Posterior cingulate gyrus (tissue), 11 donors: ENCODE results near the gene SLC2A4.

Experiments used
- DNase-seq, 10 donors: peaks; one replicate each; pipeline versions ENCODE4 v3.0.0 to v3.0.0-alpha.2; 2020 to 2021; ENCODE audit warnings: mixed read lengths in 3 of 10
- intact Hi-C: fragments of 100-400 bp; cut with DNase I; formaldehyde crosslinking; loops from one replicate; pipeline ENCODE4 v1.15.1; 2023

The SLC2A4 gene

DNA sequence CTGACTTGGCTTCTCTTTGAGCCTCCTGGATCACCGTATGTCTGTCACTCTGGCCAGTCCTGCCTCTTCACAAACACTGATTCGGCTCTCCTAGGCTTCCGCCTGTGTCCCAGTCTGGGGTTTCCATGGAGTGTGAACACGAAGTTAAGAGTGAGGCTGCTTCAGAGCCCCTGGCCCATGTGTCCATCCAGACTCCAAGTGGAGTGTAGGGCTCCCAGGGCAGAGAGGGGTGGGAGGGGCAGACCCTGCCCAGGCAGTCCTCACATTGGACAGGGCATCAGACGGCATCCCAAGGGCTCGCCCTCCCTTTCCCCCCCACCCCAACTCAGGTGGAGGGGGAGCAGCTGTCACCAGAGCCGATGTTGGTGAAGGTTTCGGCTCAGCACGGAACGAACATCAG is 37.7 kb upstream of the SLC2A4 start:
- DNase-seq = peak in 2 of 10 donors; percentile 34 to 64
- intact Hi-C loops = loop anchor here (1.0 kb wide), 1 partner anchor 7 kb away; the partner anchor contains the start of gene CTDNEP1

DNA sequence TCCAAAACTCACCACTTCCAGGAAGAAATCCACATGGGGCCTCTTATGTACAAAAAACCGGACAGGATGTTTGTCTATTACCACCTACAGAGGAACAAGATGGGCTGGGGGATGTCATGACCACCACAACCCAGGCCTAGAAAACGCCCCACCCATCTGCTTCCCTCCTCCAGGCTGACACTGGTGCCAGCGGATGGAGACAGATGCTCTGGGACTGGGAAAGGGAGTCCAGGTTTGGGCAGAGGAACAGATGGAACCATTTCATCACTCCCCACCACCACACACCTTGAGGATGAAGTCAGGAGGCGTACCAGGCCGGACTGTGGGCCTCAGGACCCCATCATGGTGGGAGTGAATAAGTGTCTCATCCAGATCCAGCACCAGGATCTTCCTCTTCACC is 34.7 kb upstream of the SLC2A4 start:
- peak in 2 of 10 donors; percentile 41 to 63 for DNase-seq
- intact Hi-C loops = no loop called here

DNA sequence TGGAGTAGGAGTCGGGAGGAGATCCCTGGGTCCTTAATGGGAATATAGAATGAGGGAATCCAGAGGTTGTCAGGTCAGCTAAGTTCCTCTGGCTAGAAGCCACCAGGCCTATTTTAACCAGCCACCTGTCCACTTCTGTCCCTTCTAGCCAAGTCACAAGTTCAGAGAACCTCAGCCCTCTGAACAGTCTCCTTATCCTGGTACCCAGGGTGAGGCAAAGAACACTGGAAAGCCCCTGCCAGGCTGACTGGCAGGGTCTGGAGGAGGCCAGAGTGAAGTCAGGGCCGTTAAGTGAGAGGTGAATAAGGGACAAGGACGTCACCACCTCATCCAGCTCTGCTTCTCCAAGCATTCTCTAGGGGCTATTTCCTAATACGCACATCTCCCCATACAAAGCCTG is 32.7 kb upstream of the SLC2A4 start:
- intact Hi-C loops = no loop called here
- peak in 3 of 10 donors; percentile 2 to 9 (median 8) for DNase-seq

DNA sequence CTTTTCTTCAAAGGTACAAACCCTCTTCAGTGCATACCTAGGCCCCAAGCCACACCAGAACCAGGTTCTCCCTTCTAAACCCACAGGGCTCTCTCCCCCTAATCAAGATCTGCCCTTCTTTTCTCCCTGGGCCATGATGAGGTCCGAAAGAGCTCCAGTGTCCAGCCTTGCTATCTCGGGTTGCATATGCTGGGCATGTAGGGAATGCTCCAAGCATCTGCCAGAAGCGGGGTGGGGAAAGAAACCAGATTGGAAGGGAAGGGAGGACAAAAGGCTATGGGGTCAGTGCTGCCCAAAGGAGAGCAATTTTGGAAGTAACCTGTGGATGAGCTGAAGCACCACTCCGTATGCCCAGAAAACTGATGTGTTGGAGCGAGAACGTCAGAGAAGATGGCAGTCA is 32.3 kb upstream of the SLC2A4 start:
- peak in 2 of 10 donors; percentile 0 to 4 for DNase-seq
- intact Hi-C loops = no loop called here

DNA sequence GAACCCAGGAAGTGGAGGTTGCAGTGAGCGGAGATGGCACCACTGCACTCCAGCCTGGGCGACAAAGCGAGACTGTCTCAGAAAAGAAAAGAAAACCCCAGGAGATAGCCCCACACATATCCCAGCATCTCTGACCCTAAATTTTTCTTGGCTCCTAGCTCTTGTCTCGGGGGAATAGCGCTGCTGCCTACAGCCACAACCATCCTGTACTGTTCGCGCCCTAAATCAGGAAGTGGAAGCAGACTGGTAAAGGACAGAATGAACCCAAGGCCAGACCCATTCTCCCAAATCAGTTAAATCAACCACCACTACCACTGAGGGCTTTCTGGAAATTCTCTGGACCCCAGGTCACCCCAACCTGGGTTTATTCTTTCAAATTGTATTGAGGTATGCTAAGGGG is 31.7 kb upstream of the SLC2A4 start:
- peak in 3 of 10 donors; percentile 8 to 22 (median 18) for DNase-seq
- intact Hi-C loops = no loop called here

DNA sequence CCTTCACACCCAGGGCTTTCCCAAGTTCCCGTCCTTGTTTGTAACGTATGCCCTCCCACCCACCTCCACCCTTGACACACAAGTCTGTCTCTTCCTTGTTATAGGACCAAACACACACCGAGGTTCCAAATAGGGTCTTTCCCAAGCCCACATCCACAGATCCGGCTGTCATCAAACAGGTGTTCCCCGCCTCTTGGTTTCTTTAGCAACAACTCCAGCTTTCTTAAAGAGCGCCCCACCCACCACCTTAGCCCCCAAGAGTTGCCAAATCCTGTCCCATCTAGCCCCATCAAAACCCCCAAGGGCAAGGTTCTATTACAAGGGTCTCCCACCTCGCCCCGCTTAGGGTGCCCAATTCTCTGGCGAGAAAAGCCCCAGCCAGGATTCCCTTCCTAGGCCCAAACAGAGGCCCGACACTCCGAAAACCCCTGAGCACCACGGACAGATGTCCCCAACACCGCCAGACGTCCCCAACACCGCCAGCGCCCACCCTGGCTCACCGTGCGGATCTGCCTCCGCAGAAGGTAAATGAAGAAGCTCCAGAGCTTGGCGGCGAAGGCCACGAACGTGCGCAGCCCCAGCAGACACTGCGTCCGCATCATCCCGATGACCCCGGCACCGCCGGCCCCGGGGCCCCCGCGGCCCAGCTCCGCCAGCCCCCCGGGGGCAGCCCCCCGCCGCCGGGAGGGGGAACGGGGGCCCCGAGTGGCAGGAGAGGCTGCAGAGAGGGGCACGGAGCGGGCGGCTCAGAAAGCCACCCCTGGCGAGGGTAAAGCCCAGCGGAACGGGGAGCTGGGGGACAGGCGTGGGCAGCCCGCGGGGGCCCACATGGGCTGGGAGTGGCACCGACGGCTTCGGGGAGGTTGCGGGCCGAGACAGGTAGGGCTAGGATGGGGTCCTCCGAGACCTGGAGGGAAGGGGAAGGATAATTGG is 30.6 kb upstream of the SLC2A4 start:
- peak in 2 of 10 donors; percentile 61 to 77 for DNase-seq
- intact Hi-C loops = loop anchor here (1.0 kb wide), 1 partner anchor 8 kb away; no protein-coding TSS in a partner anchor

DNA sequence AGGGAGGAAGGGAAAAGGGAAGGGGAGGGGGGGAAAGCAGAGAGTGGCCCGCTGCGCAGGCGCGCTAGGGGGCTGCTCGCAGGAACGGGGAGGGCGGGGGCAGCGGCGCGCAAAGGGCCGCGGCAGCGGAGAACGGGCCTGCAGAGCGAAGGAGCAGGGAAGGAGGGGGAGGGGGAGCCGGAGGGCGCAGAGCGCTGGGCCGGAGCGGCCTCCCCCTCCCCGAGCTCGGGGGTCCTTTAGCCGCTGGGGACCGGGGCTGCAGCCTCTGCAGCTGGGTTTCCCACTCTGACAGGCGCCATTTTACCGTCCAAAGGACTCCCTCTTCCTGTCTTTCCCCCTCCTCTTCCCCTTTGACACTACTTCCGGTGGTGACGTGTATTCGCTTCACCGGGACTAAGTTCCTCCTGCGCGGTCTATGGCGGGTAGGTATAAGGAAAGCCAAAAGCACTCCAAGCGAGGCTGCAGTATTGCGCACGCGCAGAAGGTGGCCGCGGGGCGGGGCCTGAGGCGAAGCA is 29.8 kb upstream of the SLC2A4 start, which contains the start of gene CTDNEP1:
CTDNEP1 (minus strand) TSS at position 74 of the 515 bp plus-strand sequence. CDS start 438 bp downstream, outside the sequence.
- intact Hi-C loops = loop anchor here (1.0 to 2.0 kb wide), 2 partner anchors 8 to 55 kb away; partner anchors contain the start of gene EIF5A
- DNase-seq = peak; percentile 98 to 100 (median 99)

DNA sequence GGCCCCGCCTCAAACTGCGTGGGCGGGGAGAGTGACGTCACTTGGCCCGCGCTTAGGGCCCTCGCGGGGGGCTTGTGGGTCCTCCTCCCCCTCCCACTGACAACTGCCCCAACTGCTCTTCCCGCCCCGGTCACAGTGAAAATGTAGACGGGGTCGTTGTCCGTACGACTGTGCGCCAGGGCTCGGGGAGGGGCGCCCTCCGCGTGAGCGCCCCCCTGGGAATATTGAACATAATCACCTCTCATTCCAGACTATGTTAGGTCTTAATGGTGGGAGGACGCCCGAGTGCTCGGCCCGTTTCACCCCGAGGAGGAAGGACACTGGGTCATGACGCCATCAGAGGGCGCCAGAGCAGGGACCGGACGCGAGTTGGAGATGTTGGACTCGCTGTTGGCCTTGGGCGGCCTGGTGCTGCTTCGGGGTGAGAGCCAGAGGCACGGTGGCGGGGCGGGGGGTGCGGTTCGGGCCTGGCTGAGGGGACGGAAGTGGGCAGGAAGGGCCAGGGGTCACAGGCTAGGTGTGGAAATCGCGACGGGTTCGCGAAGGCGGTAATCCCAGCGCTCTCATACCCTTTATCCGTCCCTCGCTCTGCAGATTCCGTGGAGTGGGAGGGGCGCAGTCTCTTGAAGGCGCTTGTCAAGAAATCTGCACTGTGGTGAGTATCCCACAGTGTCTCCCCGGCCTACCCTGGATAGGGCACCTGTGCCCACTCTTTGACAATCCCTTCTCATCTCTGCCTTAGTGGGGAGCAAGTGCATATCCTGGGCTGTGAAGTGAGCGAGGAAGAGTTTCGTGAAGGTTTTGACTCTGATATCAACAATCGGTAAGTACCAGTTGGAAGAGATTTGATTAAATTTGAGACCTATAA is 29.1 kb upstream of the SLC2A4 start, which contains the start of gene ELP5:
ELP5 (plus strand) TSS at position 40 of the 868 bp plus-strand sequence; CDS start at position 376, 336 bp downstream.
- intact Hi-C loops = loop anchor here (2.0 kb wide), 1 partner anchor 54 kb away; the partner anchor contains the start of gene EIF5A
- DNase-seq = peak; percentile 84 to 98 (median 90)

DNA sequence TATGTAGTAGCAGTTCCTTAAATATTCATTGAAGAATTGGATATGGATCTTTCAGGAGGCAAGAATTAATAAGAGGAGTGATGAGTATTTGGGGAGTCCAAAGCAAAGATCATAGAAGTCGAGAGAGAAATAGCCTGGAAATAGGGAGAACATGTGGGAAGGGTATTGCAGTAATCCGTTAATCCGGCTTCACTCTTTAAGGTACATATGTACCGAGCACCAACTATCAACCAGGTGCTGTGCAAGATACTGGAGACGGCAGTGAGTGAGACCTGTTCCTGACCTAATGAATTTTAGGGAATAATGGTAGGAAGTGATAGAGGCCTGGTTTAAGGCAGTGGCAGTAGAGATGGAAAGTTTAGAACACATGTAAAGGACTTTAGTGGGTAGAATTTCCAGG is 28.4 kb upstream of the SLC2A4 start:
- intact Hi-C loops = loop anchor here (2.0 kb wide), 1 partner anchor 54 kb away; the partner anchor contains the start of gene EIF5A
- DNase-seq = no peak

DNA sequence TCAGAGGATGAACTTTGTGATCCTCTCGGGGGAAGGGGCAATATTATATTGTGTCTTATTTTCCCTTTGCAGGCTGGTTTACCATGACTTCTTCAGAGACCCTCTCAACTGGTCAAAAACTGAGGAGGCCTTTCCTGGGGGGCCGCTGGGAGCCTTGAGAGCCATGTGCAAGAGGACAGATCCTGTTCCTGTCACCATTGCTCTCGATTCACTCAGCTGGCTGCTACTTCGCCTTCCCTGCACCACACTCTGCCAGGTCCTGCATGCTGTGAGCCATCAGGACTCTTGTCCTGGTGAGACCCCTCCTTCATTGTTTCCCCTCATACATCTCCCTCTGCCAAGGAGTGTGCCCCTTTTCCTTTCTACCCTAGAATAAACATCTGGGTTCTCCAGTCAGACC is 27.0 kb upstream of the SLC2A4 start:
- peak in 3 of 10 donors; percentile 19 to 50 (median 38) for DNase-seq
- intact Hi-C loops = no loop called here

DNA sequence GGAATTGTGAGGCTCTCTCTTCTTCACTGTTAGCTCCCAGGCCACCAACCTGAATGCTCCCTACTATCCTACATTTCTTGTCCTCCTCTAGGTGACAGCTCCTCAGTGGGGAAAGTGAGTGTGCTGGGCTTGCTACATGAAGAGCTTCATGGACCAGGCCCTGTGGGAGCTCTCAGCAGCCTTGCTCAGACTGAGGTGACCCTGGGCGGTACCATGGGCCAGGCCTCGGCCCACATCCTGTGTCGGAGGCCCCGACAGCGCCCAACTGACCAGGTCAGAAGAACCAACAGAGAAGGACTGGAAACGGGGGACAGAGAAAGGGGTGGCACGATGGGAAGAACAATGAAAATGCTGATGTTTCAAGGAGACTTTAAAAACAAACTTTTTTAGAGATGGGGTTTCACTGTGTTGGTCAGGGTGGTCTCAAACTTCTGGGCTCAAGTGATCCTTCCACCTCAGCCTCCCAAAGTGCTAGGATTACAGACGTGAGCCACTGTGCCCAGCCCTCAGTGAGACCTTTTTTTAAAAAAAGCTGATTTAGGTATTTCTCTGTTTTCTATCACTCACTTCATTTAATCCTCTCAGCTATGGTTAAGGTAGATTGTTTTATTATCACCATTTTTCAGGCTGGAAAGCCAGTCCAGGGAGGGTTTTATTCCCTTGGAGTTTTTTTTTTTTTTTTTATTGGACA is 24.6 kb upstream of the SLC2A4 start:
- intact Hi-C loops = no loop called here
- DNase-seq = peak in 1 of 10 donors; percentile 52

DNA sequence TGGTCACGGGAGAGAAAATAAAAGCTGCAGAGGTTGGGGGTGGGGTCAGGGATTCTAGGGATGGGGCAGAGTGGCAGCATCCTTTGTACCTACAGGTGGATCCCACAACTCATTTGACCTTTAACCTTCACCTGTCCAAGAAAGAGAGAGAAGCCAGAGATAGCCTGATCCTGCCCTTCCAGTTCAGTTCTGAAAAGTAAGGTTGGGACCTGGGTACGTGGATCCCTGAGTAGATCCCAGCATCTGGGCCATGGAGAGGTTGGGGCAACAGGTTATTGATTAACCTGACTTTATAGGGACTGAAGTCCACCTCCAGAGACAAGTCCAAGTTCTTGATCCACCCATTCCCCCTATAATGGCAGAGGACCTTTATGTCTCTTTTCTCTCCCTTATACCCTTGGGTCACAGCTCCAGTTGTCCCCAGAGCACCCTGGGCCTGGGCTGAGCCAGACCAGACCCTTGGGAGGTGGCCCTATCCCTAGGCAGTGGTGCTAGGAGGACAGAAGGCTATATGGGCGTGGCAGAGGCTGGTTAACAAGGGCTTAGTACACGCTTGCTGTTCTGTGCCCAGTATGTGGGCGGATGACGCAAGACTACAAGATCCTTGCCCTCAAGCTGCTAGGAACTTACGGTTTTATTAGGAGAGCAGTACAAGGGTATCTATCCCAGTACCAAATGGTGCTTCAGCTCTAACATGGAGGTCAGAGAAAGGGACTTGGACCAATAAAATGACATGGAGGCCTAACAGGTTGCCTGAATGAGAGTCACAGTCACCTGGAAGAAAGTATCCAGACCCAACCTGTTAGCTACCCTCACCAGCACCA is 22.6 kb upstream of the SLC2A4 start:
- intact Hi-C loops = no loop called here
- DNase-seq = peak in 2 of 10 donors; percentile 20 to 37

DNA sequence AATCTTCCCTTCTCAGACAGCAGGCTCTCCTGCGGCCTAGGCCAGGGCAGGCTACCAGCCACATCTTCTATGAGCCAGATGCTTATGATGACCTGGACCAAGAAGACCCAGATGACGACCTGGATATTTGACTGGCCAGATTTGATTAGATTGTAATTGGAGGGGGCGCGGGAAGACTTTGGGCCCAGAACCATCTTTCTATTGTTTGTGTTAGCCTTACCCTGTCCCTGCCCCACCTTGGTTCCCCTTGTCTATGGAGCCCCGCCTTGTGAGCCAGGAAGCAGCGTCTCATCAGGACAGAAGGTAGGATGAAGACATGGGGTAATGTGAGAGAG is 22.0 kb upstream of the SLC2A4 start:
- DNase-seq = peak in 1 of 10 donors; percentile 46
- intact Hi-C loops = no loop called here

DNA sequence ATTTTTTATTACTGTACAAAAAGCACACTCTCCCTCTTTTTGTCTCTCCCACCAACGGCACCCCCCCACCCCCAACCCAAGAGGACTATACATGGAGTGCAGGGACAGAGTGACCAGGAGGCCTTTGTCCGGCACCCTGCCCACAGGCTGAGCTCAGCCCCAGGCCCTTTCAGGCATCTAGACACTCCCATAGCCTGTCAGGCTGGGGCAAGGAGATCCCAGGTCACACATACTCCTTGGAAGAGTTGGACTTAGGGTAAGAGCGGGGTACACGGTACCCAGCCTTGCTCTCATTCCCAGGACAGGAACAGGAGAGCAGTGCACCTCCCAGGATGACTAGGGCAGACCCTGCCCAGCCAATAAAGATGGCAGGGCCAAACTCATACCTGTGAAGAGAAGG is 21.4 kb upstream of the SLC2A4 start:
- DNase-seq = peak in 2 of 10 donors; percentile 30 to 40
- intact Hi-C loops = no loop called here

DNA sequence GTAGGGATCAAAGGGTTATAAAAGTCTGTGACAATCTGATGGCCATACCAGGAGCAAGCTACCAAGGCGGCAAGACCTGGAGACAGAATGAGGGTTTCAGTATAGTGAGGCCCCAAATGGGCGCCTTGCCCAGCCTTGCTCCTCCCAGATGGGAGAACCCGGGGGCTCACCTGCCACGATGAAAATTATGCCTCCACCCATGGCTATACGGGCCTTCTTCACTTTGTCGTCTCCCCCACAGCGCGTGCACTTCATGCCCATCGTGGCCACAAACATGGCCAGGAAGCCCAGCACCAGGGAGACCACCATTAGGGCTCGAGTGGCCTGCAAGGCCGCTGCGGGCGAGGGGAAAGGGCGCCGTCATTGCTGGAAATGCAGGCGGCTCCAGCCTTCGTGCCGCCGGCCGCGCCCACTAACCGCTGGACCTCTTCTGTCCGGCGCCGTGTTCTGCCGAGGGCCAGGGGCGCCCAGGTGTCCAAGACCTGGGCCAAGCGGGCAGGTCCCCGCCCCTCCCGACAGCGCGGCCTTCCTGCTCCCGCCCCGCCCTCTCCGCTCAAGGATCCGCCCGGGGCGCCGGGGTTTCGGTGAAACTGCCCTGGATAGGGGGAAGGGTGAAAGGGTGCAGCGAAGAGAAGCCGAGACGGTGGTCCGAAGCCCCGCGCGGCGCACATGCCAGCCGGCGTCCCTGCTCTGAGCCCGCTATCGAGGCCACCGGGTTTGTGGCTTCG is 20.7 kb upstream of the SLC2A4 start:
- intact Hi-C loops = no loop called here
- peak in 2 of 10 donors; percentile 61 to 62 for DNase-seq

DNA sequence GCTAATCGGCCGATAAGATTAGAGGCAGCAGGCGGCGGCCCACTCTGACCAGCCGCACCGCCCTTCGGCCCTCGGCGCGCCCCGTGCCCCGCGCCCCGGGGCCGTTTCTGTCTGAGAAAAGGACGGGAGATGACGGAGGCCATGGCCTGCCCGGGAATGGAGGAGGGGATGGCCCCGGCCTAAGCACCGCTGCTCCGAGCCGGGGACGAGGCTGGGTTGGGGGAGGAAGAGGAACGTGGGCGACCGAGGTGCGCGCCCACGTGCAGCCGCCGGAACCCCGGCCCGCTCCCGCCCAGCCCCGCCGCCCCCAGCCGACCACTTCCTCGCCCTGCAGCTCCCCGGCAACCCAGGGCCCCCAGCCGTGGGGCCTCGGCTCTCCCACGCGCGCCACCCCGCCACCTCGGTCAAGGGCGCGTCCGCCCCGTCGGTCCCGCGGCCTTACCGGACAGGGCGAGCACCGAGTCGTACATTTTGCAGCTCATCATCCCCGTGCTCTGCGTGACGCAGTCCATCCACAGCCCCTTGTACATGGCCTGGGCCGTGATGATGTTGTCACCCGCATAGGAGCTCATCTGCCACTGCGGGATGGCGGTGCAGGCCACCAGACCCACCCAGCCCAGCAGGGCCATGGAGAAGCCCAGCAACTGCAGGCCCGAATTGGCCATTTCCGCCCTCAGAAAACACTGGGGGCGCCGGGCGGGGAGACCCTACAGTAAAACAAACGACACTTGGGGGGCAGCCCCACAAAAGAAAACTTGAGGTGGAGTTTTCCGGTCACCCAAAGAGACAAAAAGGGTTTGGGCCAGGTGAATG is 19.9 kb upstream of the SLC2A4 start:
- DNase-seq = peak in 2 of 10 donors; percentile 63 to 82
- intact Hi-C loops = no loop called here
